Fibroblast of skin of left quadriceps (primary cell): Measurements from ENCODE around the gene ENTREP1.
A peak's percentile ranks its signal among the peaks of the same experiment; 100 is the strongest.
"Not testable (repeated sequence)": the region's sequence is repeated elsewhere in the genome, so short reads cannot be mapped to it uniquely, and the experiment has no call there.

Source experiments
- DNase-seq, 2 experiments: peaks; one replicate each; pipeline ENCODE4 v3.0.0-alpha.2; 2013; ENCODE audit warnings: low read depth in 2 of 2

ENTREP1 gene

DNA sequence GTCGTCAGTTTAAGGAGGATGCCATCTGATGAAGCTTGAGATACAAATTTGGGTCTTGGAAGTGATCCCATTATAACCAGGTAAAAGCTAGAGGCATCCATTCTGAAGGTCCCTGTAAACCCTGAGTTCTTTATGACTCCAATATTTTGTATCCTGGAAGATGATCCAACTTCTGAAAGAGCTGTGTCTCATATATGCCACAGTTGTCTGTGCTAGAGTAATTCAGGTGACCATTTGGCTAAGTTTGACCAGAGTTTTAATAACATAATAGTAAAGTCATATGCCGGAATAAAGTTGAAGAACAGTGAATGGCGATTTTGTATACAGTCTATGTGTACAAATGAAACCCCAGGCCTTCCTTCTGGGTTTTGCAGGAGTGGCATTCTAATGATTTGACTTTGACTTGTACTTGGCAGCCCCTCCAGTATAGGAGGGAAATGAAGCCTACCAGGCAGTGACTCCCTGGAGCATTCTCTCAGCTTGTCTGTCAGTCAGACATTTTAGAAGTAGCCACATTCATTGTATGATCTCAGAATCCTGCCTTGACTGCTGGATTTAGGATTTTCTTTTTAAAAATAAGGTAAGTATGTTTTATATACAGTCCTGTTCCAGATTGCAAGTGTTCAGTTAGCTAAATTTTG, 39.6 kb downstream of the ENTREP1 start:
- DNase-seq, result no peak

DNA sequence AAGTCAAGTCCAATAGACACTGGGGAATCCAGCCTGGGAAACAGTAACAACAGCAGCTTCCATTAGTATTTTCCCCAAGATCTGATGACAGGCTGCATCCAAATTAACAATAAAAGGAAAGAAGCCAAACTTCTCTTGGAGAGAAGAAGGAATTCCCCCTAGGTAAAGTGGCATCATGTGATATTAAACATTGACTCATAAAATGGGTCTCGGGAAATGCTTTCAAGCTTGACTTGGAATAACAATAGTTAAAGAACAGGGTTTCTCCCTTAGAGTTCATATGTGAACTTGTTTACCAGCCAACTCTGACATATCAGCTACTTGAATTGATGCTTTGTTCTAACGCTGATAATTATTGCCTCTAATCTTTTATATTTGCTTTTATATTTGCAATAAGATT, 45.4 kb downstream of the ENTREP1 start:
- DNase-seq, result no peak

DNA sequence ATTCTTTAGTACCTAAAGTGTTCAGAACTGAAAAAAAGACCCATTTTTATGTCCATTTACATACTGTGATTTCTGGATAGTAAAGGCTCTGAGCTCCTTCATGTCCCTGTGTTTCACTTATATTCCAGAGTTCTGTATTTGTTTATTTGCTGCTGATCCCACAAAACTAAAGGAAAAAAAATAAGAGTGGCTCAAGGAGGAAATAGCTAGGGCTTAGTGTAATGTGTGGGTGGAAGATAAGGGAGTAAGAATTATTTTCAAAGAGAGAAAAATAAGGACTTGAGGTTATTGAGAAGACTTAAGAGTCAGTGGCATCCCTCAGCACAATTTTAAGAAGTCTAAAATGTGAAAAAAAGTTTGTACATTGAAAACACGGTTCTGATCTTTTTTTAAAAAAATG, 46.0 kb downstream of the ENTREP1 start:
- no peak for DNase-seq

DNA sequence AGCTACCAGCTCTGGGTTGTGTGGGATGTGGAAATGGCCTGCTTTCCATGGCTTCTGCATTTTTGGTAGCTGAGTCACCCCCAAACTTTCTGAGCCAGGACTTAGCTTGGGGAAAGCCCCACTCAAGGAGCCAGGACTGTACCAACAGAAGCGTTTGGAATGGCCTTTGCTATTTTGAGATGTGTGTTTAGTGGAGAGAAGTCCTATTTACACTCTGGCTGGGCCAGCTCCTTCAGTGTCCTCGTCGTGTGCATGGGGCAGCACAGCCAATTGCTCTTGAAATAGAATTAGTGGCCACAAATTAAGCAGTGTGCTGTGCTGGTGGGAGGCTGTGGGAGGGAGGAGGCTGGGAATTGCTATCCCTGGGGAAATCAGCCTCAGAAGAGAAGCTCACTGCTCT, 51.6 kb downstream of the ENTREP1 start:
- peak; percentile 86 for DNase-seq

DNA sequence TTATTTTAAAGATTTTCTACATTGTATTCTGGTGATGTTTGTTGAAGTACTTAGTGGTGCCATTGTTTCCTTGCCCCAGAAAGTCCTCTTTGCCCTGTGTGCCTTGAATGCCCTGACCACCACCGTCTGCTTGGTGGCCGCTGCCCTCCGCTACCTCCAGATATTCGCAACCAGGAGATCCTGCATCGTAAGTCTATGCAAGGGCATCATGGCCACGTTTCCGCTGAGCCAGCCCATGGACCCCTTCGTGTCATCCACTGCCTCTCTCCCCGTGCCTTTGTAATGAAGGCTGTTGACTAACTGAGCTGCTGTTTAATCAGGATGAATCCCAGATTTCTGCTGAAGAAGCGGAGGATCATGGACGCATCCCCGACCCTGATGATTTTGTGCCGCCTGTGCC, 52.3 kb downstream of the ENTREP1 start:
- no peak for DNase-seq

DNA sequence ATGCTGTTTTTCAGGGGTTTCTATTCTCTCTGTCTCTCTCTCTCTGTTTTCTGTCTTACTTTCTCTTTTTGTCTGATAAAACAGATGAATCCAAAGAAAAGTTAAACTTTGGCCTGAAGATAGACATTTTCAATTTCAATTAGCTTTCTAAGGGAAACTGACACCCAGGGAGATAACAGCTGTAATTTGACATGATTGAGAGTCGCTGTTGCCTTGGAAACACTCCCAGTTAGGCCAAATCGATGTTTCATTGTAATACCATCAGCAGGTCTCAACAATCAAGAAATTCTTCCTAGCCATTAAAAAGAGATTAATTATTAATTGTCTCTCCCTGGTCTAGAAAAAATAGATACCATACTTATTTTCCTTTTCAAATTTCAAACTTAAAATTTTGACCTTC, 53.0 kb downstream of the ENTREP1 start:
- DNase-seq, result no peak

DNA sequence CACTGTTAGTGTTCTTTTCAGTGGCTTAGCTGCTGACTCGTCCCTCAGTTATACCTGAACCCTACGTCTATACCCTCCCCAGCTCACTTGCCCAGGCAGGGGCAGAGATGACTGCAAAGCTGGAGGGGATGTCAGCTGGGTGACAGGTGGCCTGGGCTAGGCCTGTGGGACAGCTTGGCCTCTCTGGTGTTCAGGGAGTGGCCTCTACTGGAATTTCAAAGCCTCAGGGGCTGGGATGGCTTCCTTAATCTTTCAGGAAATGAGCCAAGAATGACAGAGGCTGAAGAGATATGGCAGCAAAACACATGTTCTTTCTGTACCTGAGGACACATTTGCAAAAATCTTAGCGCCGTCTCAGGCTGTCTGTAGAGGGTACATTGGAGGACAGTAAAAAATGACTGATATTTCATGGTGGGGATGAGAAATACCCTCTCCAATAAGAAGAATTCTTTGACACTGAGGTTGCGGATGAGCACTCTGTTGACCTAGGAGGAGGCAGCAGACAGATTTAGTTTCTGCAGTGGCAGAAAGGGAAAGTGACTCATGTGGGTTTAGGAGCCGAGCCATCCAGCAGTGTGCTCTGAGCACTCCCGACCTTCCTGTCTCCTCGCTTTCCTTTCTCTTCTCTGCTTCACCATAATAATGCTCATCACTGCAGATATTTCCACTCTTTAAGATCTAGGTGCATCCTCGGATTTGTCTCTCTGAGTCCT, 54.4 kb downstream of the ENTREP1 start:
- DNase-seq, result no peak

DNA sequence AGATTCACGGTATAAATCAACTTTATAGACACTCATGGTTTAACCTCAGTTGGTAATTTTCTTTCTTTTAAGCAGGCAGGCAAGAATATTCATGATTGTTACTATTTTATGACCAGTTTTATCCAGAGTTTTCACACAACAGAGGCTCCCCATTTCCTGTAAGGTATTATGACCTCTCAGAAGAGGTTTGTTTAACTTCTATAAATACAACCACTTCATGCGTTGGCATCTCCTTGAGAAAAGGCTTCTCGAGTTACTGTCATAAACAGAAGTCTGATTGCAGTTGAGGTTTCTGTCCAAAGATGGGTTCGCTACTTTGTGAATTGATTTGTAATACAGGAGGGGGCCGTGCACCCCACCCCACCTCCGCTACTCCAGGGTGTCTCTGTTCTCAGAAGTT, 55.3 kb downstream of the ENTREP1 start:
- no peak for DNase-seq

DNA sequence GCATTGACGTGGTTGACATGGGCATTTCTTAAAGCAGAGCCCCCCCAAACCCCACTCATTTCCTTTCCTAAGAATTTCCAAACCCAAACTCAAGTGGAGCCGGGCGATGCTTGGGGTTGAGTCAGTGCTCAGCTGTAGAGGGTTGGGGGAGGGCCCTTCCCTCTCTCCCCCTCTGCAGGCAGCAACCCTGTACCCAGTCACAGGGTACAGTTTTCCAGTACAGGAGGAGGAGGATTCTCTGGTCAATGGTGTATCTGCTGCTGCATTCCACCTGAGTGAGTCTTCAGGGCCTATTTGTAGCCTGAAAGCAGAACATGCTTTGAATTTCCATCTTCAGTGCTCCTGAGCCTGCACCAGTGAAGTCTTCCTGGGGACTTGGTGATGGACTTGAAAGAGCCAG, 55.8 kb downstream of the ENTREP1 start:
- no peak for DNase-seq

DNA sequence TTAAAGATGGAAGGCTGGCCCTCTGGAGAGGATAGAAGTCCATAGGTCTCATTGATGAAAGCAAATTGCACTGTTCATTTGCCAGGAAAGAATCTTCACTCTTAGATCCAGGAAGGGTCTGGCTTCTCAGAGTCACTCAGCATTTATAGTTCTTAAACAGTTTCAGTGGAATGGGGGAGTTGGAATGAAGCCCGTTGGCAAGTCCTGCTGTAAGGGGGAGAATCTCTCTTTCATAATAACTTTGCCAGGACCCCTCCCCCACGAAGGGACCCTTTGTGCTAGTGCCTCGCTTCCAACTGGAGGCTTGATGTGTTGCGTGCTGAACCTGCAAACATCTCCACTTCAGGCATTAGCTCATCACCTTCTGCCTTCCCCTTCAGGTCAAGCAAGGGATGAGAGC, 57.1 kb downstream of the ENTREP1 start:
- no peak for DNase-seq

DNA sequence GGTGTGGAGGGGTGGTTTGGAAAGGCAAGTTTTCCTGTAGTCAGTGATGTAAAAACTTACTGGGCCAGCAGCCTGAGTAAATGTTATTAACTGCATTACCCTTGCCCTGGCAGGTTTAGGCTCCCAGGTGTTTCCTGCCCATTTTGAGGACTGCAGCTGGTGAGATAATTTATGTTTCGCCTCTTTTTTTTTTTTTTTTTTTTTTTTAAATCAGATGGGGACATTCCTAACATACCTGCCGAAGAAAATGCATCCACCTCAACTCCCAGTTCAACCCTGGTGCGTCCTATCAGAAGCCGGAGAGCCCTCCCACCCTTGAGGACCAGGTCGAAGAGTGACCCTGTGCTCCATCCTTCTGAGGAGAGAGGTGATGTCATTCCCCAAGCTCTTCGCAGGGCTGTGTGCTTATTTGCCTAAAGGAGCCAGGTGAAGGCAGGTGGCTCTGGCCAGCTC, 60.6 kb downstream of the ENTREP1 start:
- no peak for DNase-seq

DNA sequence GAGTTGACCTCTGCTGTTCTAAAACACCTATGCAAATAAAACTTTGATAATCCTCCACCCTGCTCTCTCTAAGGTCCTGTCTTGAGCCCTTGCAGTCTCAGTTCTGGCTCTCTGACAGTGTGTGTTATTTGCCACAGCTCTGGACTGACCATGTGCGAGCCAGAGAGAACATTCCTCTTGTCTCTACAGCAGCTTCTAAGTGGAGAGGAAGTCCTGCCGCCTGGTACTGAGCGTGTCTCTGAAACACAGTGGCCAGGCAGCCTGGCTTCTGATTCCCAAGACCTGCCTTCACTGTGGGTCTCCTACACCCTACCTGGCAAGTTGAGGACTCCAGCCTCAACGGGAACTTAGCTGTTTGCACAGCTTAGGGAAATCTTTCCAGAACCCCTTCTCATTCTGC, 61.6 kb downstream of the ENTREP1 start:
- DNase-seq, result no peak

DNA sequence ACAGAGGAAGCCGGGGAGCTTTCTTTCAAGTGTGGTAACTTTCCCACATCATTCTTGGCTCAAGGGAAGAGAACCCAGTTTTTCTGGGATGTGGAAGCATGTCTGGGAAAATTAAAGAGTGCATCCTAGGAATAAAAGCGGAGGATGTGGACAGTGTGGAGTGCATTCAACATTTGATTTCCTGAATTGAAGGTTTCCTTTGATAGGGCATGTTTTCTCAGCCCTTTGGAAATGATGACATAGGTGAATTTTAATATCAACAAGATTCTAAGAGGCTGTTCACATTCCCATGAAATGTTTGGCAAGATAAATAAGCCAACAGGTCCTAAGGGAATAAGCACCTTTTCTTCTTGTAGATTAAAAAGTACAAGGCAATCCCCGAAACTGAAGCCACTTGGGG, 63.6 kb downstream of the ENTREP1 start:
- no peak for DNase-seq

DNA sequence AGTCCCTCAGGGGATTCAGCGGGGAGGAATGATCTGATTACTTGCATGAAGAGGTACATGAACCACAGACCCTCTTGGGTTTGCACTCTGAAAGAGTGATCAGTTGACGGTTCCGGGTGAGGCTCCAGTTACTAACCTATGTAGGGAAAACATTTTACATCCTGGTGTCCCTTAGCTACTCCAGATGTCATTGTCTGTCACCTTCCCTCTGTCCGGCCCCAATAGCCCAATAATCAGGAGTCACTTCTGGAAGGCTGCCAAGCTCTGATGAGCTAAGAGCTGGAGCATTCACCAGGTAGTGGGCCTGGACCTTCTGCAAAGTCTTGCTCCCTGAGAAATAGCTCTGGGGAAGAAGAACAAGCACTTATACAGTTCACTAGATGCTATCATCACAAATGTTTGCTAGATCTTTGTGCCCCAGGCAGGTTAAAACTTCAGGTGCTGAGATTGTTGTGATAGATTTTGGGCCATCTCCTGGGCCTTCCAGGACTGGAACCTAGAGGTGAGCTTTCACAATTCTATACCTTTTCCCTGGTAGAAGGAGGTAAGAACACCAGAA, 64.5 kb downstream of the ENTREP1 start:
- DNase-seq, result no peak

DNA sequence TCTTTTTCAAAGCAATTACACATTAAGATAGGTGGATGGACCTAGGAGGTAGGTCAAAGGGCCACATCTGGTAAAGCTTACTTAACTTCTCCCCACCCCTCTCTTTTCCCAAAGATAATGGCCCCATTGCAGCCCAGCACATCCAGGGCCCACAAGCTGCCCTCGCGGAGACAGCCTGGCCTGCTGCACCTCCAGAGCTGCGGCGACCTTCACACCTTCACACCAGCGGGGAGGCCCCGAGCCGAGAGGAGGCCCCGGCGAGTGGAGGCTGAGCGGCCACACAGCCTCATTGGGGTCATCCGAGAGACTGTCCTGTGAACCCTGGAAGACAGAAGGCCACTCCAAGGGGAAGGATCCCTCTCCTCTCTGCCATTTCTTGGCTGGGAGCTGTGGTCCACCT, 66.5 kb downstream of the ENTREP1 start:
- DNase-seq, result no peak

DNA sequence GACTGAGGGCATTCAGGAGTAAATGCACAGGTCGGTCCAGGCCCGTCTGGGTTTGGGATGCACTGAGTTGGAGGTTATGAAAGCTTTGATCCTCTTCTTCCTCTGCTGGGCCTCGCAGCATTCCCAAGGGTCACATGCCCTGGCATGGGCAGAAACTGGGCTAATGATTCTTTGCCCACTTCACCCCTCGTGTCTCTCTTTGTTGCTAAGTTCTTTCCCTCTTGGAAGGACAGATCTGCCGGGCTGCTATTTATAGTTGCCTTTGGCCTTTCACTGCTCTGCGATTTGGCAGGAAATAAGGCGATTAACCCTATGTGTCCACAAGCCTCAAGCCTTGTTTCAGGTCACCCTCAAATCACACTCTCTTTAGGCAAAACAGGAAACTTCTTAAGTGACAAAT, 66.9 kb downstream of the ENTREP1 start:
- no peak for DNase-seq

DNA sequence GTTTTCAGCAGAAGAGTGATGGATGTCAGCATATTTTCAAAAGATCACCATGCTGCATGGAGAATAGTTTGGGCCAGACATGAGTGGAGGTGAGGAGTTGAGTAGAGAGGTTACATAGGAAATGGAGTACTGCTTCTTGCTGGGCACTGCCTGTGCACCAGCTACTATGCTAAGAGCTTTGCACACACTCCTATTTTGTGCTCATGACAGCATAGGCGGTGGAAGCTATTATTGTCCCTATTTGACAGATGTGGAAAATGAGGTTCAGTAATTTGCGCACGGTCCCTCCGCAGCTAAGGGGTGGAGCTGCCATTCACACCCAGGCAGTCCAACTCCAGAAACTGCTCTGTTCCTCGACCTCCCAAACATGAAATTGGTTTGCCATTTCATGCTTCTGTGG, 67.8 kb downstream of the ENTREP1 start:
- no peak for DNase-seq

DNA sequence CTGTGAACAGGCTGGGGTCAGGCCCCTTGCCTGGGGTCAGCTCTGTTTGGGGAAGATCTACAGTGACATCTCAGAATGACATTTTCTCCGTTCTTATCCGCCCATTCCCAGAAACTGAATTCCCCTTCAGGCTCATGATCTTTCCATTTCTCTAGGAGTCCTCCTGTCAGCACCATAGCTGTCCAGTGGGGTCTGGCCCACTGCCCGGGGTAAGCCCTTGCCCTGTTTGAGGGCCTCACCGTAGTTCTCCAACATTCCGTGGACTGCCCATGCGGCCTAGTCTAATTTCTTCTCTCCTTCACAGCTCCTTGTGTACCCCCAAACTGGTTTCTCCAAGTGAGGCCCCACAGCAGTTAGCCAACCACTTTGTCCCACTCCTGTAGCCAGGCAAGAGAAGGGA, 68.4 kb downstream of the ENTREP1 start:
- DNase-seq, result no peak

DNA sequence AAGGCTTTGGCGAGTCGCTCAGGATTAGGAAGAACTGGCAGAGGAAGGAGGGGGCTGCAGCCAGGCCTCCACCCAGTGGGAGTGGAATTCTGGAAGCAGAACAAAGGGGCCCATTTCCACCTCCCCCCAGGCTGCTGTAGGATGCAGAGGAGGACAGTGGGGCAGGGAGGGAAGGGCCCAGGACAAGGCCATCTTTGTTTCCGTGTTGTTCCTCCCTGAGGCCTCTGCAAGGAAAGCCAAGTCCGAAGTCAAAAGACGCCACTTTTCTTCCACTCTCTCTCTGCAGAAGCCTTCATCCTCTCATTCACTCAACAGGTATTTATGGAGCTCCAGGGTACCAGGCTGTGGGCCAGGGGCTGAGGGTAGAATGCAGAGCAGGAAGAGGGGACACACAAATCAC, 70.7 kb downstream of the ENTREP1 start:
- DNase-seq, result no peak

DNA sequence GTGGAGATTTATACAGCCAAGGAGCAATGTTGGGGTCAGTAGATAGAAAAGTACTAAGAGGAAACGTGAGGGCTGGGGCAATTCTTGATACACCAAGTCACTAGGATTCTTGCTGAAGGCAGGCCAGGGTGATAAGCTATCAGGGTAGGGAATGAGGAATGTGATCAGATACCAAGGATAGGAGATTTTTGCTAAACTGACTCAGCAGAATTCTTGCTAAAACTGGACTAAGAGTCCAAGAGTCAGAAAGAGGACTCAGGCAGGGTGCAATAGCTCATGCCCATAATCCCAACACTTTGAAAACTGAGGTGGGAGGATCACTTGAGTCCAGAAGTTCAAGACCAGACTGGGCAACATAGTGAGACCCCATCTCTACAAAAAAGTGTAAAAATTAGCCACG, 71.7 kb downstream of the ENTREP1 start:
- no peak for DNase-seq

DNA sequence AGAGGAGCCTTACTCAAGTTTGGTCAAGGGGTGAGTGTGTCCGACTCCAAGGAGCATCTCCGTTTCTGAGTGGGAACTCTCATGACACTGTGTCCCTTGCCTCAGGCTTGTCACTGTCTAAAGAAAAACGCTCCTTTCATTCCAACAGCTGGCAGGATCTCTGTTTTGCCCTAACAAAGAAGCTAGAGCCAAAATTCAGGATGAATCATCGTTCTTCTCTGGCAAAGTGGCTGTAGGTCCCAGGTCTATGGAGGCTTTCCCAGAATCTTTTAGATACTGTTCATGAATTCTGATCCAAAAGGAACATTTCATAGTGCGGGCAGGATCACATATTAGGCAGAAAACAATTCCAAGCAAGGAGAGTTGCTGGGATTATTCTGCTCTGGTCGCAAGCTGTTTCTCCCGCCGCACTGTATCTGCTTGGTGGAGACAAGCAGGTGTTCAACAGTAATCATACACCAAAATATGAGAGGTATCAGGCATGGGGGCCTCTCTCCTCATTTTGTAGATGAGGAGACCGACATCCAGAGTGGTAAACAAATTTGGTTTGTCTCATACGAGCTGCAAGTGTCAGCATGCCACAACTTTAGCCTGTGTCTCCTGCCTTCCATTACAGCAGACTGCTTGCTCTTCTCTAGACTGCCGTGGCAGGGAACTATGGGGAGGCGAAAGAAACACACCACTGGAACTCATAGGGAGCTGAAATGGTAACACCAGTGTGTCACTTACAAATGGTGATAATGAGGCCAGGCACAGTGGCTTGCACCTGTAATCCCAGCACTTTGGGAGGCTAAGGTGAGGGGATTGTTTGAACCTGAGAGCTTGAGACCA, 72.6 kb downstream of the ENTREP1 start:
- no peak for DNase-seq

DNA sequence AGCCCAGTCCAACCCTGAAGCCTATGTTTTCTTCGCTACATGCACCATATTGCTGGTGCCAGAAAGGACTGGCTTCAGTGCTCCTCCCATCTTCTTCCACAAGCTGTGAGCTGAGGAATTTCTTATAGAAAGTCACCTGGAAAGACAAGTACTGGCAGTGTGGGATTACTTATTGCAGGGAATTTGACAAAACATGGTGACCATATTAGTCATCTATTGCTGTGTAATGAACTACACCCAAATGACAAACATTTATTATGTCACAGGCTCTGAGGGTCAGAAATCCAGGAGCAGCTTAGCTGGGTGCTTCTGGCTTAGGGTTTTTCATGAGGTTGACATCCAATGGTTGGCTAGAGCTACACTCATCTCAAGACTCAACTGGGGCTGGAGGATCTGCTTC, 75.5 kb downstream of the ENTREP1 start:
- no peak for DNase-seq

DNA sequence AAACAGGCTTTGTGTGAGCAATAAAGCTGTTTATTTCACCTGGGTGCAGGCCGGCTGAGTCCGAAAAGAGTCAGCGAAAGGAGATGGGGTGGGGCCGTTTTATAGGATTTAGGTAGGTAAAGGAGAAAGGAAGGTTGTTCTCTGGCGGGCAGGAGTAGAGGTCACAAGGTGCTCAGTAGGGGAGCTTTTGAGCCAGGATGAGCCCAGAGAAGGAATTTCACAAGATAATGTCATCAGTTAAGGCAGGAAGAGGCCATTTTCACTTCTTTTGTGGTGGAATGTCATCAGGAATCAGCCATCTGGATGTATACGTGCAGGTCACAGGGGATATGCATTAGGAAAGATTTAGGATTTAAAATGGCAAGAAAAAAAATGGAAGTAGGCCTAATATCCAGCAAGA, 84.9 kb downstream of the ENTREP1 start:
- DNase-seq, result not testable (repeated sequence)
